OCI-LY1 (cell line): Measurements from ENCODE around the gene CD209.

ENCODE experiments used
- CTCF ChIP-seq: fragments of 200-600 bp; sonication (generic), shearing (Covaris generic); IDR thresholded peaks from 2 replicates; pipeline ENCODE4 v1.5.1; 2017; ENCODE audit warnings: mild to moderate bottlenecking, antibody characterized with exemption, low read length, moderate library complexity, mixed read lengths
- EZH2 ChIP-seq: fragments of 200-600 bp; sonication (generic), shearing (Covaris generic); IDR thresholded peaks from 2 replicates; pipeline ENCODE4 v1.8.0; 2017; ENCODE audit warnings: borderline replicate concordance, mixed run types, mild to moderate bottlenecking, antibody characterized with exemption, low read length, moderate library complexity, mixed read lengths

- TF ChIP-seq CTCF, result no peak
- TF ChIP-seq EZH2, result no peak
Measured at GRCh38 chr19:7706955-7707456, 40.3 kb downstream of the CD209 start.
